Right lobe of liver (tissue), 4 donors: ENCODE data around the gene TCTA.

Source experiments
- POLR2A ChIP-seq: fragments of 450-650 bp; IDR thresholded peaks from one replicate; pipeline ENCODE4 v1.6.1; 2017; ENCODE audit warnings: antibody characterized with exemption, mild to moderate bottlenecking
- TF ChIP-seq, protein P1 (sequence below), 4 donors: fragments of 200-600 bp in 3 of 4; fragments of 450-650 bp in 1 of 4; IDR thresholded peaks; one replicate each; pipeline versions ENCODE4 v1.5.1 to v1.8.0; 2016 to 2022; ENCODE audit warnings: antibody characterized with exemption in 4 of 4, mild to moderate bottlenecking in 2 of 4
- donor health status: DM: no; HTN: no; CAD: no.
- donor health status: DM: no; HTN: no; CAD: no.
- donor health status: DM: no; HTN: yes; CAD: no.

- TF ChIP-seq, protein P1, sequence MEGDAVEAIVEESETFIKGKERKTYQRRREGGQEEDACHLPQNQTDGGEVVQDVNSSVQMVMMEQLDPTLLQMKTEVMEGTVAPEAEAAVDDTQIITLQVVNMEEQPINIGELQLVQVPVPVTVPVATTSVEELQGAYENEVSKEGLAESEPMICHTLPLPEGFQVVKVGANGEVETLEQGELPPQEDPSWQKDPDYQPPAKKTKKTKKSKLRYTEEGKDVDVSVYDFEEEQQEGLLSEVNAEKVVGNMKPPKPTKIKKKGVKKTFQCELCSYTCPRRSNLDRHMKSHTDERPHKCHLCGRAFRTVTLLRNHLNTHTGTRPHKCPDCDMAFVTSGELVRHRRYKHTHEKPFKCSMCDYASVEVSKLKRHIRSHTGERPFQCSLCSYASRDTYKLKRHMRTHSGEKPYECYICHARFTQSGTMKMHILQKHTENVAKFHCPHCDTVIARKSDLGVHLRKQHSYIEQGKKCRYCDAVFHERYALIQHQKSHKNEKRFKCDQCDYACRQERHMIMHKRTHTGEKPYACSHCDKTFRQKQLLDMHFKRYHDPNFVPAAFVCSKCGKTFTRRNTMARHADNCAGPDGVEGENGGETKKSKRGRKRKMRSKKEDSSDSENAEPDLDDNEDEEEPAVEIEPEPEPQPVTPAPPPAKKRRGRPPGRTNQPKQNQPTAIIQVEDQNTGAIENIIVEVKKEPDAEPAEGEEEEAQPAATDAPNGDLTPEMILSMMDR (IDR thresholded peaks at IDR 0.05) = no peak
- TF ChIP-seq POLR2A = no peak
These were observed 53.2 kb downstream of the TCTA start for GRCh38 chr3:49465270-49466034.
